H7 (cell line): Measurements from ENCODE around the gene CTDP1. TPM values are rescaled to one million over a fixed set of nuclear protein-coding genes. Genes with fewer than 3 reads are reported as not detected.
"Not testable (repeated sequence)": the region's sequence is repeated elsewhere in the genome, so short reads cannot be mapped to it uniquely, and the experiment has no call there.

ENCODE experiments used
- DNase-seq: peaks from one replicate; pipeline ENCODE4 v3.0.0; 2012
- H3K27me3 ChIP-seq: 2 replicates; pipeline ENCODE4 v1.6.0; 2011; ENCODE audit warnings: mild to moderate bottlenecking, low read length; ENCODE audit not compliant: control insufficient read depth, insufficient read depth
- H3K36me3 ChIP-seq: replicated peaks from 2 replicates; pipeline ENCODE4 v1.5.1; 2011; ENCODE audit warnings: low read length; ENCODE audit not compliant: control insufficient read depth, insufficient read depth
- H3K4me3 ChIP-seq: 2 replicates; pipeline ENCODE4 v1.5.1; 2011; ENCODE audit warnings: low read depth, mild to moderate bottlenecking, control low read depth, low read length, moderate library complexity; ENCODE audit not compliant: insufficient read depth
- total RNA-seq: library from RNA; depleted of rRNA; stranded (reverse); fragments of >200 nt; shearing (Covaris generic); gene quantifications from 2 replicates; pipeline ENCODE4 v1.2.3, GENCODE V29; 2014

Gene CTDP1
- total RNA-seq, 1 experiment from 2014 or later: 38.9 TPM

GRCh38 chr18:79682894-79683625 lies 3.5 kb downstream of the CTDP1 start:
- no peaks in the 10 kb centered on the region for H3K27me3 ChIP-seq
- no peak overlapping the region for H3K4me3 ChIP-seq
- no peaks in the 10 kb centered on the region for H3K36me3 ChIP-seq
- DNase-seq: no peak

GRCh38 chr18:79683626-79684282 lies 4.2 kb downstream of the CTDP1 start:
- H3K4me3 ChIP-seq: no peak overlapping the region

DNA sequence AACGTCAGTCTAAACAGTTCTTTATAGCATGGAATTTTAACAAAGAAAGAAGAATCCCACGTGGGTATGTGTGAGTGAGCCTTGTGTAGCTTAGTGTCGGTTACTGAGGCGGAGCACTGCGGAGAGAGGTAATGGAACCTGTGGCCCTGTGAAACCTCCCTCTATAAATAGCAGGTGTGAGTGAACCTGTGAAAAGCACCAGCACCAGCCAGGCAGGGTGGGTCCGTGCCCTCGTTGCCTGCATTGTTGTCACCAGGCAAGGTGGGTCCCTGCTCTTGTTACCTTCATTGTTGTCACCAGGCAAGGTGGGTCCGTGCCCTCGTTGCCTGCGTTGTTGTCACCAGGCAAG lies 4.7 kb downstream of the CTDP1 start:
- Histone ChIP-seq H3K4me3 (no peak overlapping the region), H3K27me3 (no peaks in the 10 kb centered on the region), H3K36me3 (no peaks in the 10 kb centered on the region)
- DNase-seq: no peak

More at GRCh38 chr18:79683626-79684282, 4.2 kb downstream of the CTDP1 start:
- Histone ChIP-seq H3K36me3 (no peaks in the 10 kb centered on the region), H3K27me3 (no peaks in the 10 kb centered on the region)
- DNase-seq: no peak

- Histone ChIP-seq H3K27me3 (no peaks in the 10 kb centered on the region), H3K4me3 (no peak overlapping the region), H3K36me3 (no peaks in the 10 kb centered on the region)
- no peak for DNase-seq
These were observed 5.2 kb downstream of the CTDP1 start for GRCh38 chr18:79684787-79685186.

DNA sequence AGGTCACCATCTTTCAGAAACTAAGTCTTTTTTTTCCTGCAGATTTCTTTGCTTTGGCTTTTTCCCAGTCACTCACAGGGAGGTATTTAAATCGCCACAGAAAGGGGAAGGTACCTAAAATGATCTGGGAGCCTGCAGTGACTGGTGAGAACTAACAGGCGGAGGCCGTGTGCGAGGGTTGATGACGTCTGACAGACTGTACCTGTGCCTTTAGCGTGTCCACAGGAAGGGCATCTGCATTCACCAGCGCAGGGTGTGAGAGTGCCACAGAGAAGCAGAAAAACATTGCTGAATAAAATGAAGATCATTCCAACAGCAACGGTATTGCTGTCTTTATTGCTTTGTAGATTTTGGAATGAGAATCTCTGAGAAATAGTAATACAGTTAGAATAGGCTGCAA lies 5.7 kb downstream of the CTDP1 start:
- DNase-seq: peak; percentile 8
- H3K27me3 ChIP-seq: no peaks in the 10 kb centered on the region
- no peaks in the 10 kb centered on the region for H3K36me3 ChIP-seq
- no peak overlapping the region for H3K4me3 ChIP-seq

DNA sequence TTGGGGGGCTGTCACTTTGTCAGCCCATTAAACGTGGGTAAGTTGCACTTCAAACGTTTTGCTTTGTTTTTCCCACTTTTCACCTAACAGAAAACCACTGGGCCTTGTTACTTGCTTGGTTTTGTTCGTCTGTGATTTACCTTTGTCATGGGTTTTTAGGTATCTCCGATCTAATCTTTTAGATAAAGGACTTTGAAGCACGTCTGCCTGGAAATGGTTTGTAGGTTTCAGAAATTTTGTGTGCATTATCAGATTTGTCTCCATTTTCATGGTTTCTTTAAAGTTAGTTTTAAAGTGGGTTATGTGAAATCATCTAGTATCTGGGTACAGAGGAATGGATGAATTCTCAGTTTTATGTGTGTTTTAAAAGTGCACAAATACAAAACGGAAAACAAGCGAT lies 6.4 kb downstream of the CTDP1 start:
- Histone ChIP-seq H3K36me3 (no peaks in the 10 kb centered on the region), H3K27me3 (no peaks in the 10 kb centered on the region), H3K4me3 (no peak overlapping the region)
- DNase-seq: peak; percentile 7

GRCh38 chr18:79687806-79688205 lies 8.2 kb downstream of the CTDP1 start:
- H3K4me3 ChIP-seq: no peak overlapping the region
- H3K27me3 ChIP-seq: no peaks in the 10 kb centered on the region
- no peaks in the 10 kb centered on the region for H3K36me3 ChIP-seq
- peak; percentile 43 for DNase-seq

DNA sequence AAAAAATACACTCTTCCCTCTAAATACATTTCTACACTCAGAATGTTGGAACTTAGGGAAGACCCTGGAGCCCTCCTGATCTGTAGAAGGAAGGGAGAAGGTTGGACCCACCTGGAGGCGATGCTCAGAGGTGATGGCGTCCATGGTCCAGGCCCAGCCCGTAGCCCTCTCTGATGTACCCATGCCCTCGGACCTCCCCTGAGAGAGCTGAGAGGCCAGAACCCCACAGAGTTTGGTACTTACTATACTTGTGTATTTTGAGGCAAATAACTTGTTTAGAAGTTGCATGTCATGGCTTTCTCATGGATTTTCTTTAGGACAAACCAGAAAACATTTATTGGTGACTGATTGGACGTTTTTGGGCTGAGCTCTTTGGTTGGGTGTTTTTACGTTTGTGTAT lies 10.5 kb downstream of the CTDP1 start:
- Histone ChIP-seq H3K27me3 (no peaks in the 10 kb centered on the region), H3K36me3 (no peaks in the 10 kb centered on the region), H3K4me3 (no peak overlapping the region)
- DNase-seq: peak; percentile 26

DNA sequence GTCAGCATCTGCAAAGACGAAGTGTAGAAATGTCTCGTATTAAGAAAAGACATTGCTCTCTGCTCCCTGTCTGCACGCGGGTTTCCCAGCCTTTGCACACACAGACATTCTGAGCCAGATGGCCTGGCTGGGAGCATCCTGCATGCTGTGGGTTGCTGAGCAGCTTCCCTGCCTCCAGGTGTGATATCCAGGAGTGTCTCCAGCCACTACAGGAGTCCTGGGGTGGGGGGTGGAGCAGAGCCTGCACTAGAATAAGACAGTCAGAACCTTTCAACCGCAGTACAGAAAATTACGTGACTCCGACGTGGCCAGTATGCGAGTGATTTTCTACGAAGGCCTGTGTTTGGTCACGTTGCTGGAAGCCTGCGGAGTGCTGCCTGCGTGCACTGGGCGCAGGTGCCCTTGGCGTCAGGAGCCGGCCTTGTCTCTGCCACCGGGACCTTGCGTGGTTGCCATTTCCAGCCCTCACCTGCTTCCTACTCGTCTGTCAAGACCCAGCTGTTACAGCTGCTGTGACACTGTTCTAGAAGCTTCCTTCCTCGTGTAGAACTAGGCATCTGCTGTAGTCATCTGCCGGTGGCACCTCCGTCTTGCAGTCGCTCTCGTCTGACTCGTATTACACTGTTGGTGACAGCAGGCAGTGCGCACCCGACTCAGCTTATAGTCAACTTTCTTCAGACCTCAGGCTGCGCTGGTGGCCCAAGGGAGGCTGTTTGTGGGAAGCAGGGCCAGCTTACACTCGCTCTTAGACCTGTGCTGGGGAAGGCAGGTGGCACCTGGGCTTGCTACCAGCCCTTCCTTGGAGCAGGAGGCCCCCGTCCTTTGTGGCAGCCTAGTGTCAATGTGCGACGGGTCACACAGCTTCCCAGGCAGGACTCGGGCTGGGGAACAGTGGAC lies 11.2 kb downstream of the CTDP1 start:
- Histone ChIP-seq H3K27me3 (no peaks in the 10 kb centered on the region), H3K4me3 (no peak overlapping the region), H3K36me3 (peaks cover 3% of the 10 kb centered on the region; the same call in 1 of the 2 replicates)
- peak; percentile 63 for DNase-seq

GRCh38 chr18:79692056-79692455 lies 12.5 kb downstream of the CTDP1 start:
- H3K27me3 ChIP-seq: no peaks in the 10 kb centered on the region
- DNase-seq: peak; percentile 51

DNA sequence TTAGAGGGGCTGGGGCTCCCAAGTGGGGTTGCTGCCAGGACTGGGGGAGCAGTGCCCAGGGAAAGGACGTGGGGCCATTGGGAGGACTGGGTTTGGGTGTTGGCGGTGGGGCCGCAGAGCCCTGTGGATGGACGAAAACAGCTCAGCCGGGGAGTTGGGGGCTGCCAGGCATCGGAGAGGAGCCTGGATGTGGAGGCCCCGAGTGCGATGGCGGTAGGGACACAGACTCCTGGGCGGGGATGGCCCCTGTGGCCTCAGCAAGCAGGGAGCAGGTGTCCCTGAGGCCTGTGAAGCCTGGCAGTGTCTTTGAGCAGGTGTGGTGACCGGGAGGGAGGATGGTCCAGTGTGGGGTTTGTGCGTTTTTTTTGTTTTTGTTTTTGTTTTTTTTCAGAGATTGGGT lies 13.3 kb downstream of the CTDP1 start:
- Histone ChIP-seq H3K36me3 (peaks cover 7% of the 10 kb centered on the region), H3K4me3 (no peak overlapping the region), H3K27me3 (no peaks in the 10 kb centered on the region)
- DNase-seq: peak; percentile 70

More at GRCh38 chr18:79692056-79692455, 12.5 kb downstream of the CTDP1 start:
- Histone ChIP-seq H3K4me3 (no peak overlapping the region), H3K36me3 (peaks cover 5% of the 10 kb centered on the region)

GRCh38 chr18:79693561-79694205 lies 14.1 kb downstream of the CTDP1 start:
- Histone ChIP-seq H3K27me3 (no peaks in the 10 kb centered on the region), H3K36me3 (peaks cover 9% of the 10 kb centered on the region), H3K4me3 (no peak overlapping the region)
- peak; percentile 91 for DNase-seq

DNA sequence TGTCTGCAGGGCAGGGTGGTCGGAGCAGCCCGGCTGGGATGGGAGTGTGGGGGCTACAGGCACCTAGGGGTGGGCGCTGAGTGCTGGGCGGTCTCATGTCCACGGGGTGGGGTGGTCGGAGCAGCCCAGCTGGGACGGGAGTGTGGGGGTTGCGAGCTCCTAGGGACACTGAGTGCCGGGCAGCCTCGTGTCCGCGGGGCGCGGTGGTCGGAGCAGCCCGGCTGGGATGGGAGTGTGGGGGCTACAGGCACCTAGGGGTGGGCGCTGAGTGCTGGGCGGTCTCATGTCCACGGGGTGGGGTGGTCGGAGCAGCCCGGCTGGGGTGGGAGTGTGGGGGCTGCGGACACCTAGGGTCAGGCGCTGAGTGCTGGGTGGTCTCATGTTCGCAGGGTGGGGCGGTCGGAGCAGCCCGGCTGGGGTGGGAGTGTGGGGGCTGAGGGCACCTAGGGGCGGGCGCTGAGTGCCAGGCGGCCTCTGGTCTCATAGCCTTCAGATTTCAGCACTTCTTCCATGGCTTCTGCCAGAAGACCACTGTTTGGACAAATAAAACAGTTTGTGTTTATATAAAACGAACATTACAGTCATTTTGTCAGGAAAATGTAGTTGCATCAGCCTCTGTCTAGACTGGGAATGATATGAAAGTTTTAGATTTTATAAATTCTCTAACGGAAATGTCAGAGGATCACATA lies 14.7 kb downstream of the CTDP1 start:
- not testable (repeated sequence) for DNase-seq, H3K27me3 ChIP-seq, H3K36me3 ChIP-seq, H3K4me3 ChIP-seq

DNA sequence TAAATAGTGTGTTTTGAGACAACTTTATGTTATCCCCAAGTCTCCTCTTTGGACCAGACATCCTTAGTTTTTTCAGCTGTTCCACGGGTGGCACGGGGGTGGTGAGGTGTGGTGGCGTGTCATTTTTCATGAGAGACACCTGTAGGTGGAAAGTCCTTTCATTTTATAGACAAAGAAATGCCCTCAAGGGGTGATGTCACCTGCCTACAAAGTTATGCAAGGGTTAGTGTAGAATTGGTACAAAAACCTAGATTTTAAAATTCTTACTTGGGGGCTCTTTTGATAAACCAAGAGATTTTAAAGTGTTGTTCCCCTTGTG lies 15.3 kb downstream of the CTDP1 start:
- Histone ChIP-seq H3K27me3 (no peaks in the 10 kb centered on the region), H3K36me3 (peaks cover 11% of the 10 kb centered on the region)
- no peak for DNase-seq

More for the DNA sequence above, 15.3 kb downstream of the CTDP1 start:
- H3K4me3 ChIP-seq: no peak overlapping the region
